Activated T-cell treated with anti-CD3 and anti-CD28 coated beads for 24 hours (primary cell): ENCODE measurements around the gene ARMH1.
A peak's percentile ranks its signal among the peaks of the same experiment; 100 is the strongest.
"Not testable (repeated sequence)": the region's sequence is repeated elsewhere in the genome, so short reads cannot be mapped to it uniquely, and the experiment has no call there.

Experiments used
- DNase-seq: peaks from one replicate; pipeline ENCODE4 v3.0.0-alpha.2; 2020; ENCODE audit warnings: low read depth

The ARMH1 gene

GRCh38 chr1:44644806-44645205 lies 29.7 kb upstream of the ARMH1 start:
- no peak for DNase-seq

GRCh38 chr1:44645476-44646244 lies 28.9 kb upstream of the ARMH1 start:
- DNase-seq, result no peak

- DNase-seq, result no peak
Measured at GRCh38 chr1:44646261-44647110, 28.0 kb upstream of the ARMH1 start.

GRCh38 chr1:44647896-44648295 lies 26.6 kb upstream of the ARMH1 start:
- DNase-seq, result no peak

GRCh38 chr1:44648529-44649250 lies 25.8 kb upstream of the ARMH1 start:
- no peak for DNase-seq

- no peak for DNase-seq
Measured at GRCh38 chr1:44649788-44650158, 24.7 kb upstream of the ARMH1 start.

GRCh38 chr1:44650159-44650831 lies 24.2 kb upstream of the ARMH1 start:
- no peak for DNase-seq

GRCh38 chr1:44651069-44651468 lies 23.4 kb upstream of the ARMH1 start:
- no peak for DNase-seq

GRCh38 chr1:44652445-44653106 lies 21.9 kb upstream of the ARMH1 start:
- peak; percentile 69 for DNase-seq

GRCh38 chr1:44653107-44653964 lies 21.2 kb upstream of the ARMH1 start:
- no peak for DNase-seq

- no peak for DNase-seq
Measured at GRCh38 chr1:44654621-44655187, 19.8 kb upstream of the ARMH1 start.

GRCh38 chr1:44655609-44656008 lies 18.9 kb upstream of the ARMH1 start:
- DNase-seq, result no peak

GRCh38 chr1:44659566-44659965 lies 14.9 kb upstream of the ARMH1 start:
- no peak for DNase-seq

GRCh38 chr1:44660176-44660575 lies 14.3 kb upstream of the ARMH1 start:
- no peak for DNase-seq

- no peak for DNase-seq
Measured at GRCh38 chr1:44661781-44662682, 12.5 kb upstream of the ARMH1 start.

- no peak for DNase-seq
Measured at GRCh38 chr1:44662683-44663030, 11.9 kb upstream of the ARMH1 start.

- DNase-seq, result no peak
Measured at GRCh38 chr1:44663417-44663816, 11.1 kb upstream of the ARMH1 start.

GRCh38 chr1:44664730-44665370 lies 9.7 kb upstream of the ARMH1 start:
- DNase-seq, result peak; percentile 18

GRCh38 chr1:44666719-44667118 lies 7.8 kb upstream of the ARMH1 start:
- not testable (repeated sequence) for DNase-seq
